IPS DF 6.9 (cell line): ENCODE results near the gene CLCNKA.

ENCODE experiments used
- DNase-seq: peaks from one replicate; pipeline ENCODE4 v3.0.0-alpha.2; 2013; ENCODE audit warnings: low read depth, low spot score
- H3K27ac ChIP-seq: one replicate; pipeline ENCODE4 v1.5.1; 2013; ENCODE audit warnings: low read length, control low read depth
- H3K27me3 ChIP-seq: 2 replicates; pipeline ENCODE4 v1.6.1; 2013; ENCODE audit warnings: mild to moderate bottlenecking, low read length; ENCODE audit not compliant: control insufficient read depth, insufficient read depth
- H3K36me3 ChIP-seq: 2 replicates; pipeline ENCODE4 v1.6.1; 2013; ENCODE audit warnings: low read length; ENCODE audit not compliant: control insufficient read depth, insufficient read depth
- H3K4me1 ChIP-seq: 2 replicates; pipeline ENCODE4 v1.6.1; 2013; ENCODE audit warnings: low read length; ENCODE audit not compliant: control insufficient read depth, insufficient read depth
- H3K4me3 ChIP-seq: 2 replicates; pipeline ENCODE4 v1.5.1; 2013; ENCODE audit warnings: mild to moderate bottlenecking, low read length
- H3K9me3 ChIP-seq: 2 replicates; pipeline ENCODE4 v1.6.1; 2013; ENCODE audit warnings: low read length, inconsistent platforms; ENCODE audit not compliant: control insufficient read depth, insufficient read depth
- WGBS: extraction: QIAGEN DNeasy Blood & Tissue Kit; methylation state at CpG from one replicate; pipeline ENCODE4 v1.1.7; 2013; ENCODE audit warnings: mixed read lengths, missing lambda C conversion rate; ENCODE audit not compliant: insufficient read length, insufficient coverage; 5-methylcytosine and 5-hydroxymethylcytosine counted together

The CLCNKA gene

GRCh38 chr1:16063226-16063829, 41.5 kb downstream of the CLCNKA start:
- no peak overlapping the region for H3K4me3 ChIP-seq
- WGBS: no CpG with 5 or more reads among the region's 15 CpGs
- H3K36me3 ChIP-seq: no peaks in the 10 kb centered on the region
- no peak overlapping the region for H3K27ac ChIP-seq
- no peaks in the 10 kb centered on the region for H3K27me3 ChIP-seq
- H3K4me1 ChIP-seq: peaks cover 9% of the 10 kb centered on the region
- no peaks in the 10 kb centered on the region for H3K9me3 ChIP-seq
- no peak for DNase-seq

- Histone ChIP-seq H3K4me3 (no peak overlapping the region), H3K4me1 (peaks cover 9% of the 10 kb centered on the region), H3K27ac (no peak overlapping the region), H3K36me3 (no peaks in the 10 kb centered on the region), H3K27me3 (no peaks in the 10 kb centered on the region), H3K9me3 (no peaks in the 10 kb centered on the region)
- DNase-seq: no peak
- no CpG with 5 or more reads among the region's 9 CpGs for WGBS
Measured at GRCh38 chr1:16063921-16064320, 42.1 kb downstream of the CLCNKA start.

GRCh38 chr1:16064536-16065268, 42.9 kb downstream of the CLCNKA start:
- DNase-seq: no peak
- no peak overlapping the region for H3K27ac ChIP-seq
- no CpG with 5 or more reads among the region's 13 CpGs for WGBS
- no peak overlapping the region for H3K4me3 ChIP-seq
- peaks cover 9% of the 10 kb centered on the region for H3K4me1 ChIP-seq
- no peaks in the 10 kb centered on the region for H3K9me3 ChIP-seq
- H3K36me3 ChIP-seq: no peaks in the 10 kb centered on the region
- no peaks in the 10 kb centered on the region for H3K27me3 ChIP-seq

DNA sequence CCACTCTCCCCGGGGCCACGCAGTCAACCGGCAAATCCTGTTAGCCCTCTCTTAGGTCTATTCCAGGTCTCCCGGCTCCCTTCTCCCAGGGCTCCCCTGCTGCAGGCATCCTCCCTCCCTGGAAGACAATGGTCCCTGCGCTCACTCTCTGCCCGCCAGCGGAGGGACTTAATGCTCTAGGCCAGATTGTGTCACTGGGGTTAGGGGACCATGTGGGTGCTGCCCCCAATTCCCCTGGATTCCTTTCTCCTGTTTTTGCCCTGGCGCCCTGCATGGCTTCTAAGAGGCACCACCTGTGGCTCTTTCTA, 43.4 kb downstream of the CLCNKA start:
- Histone ChIP-seq H3K36me3 (no peaks in the 10 kb centered on the region), H3K4me1 (peaks cover 9% of the 10 kb centered on the region), H3K27ac (no peak overlapping the region), H3K27me3 (no peaks in the 10 kb centered on the region), H3K9me3 (no peaks in the 10 kb centered on the region), H3K4me3 (no peak overlapping the region)
- WGBS: no CpG with 5 or more reads among the region's 8 CpGs
- no peak for DNase-seq

GRCh38 chr1:16066245-16066644, 44.4 kb downstream of the CLCNKA start:
- Histone ChIP-seq H3K4me1 (peaks cover 9% of the 10 kb centered on the region), H3K36me3 (no peaks in the 10 kb centered on the region), H3K27ac (no peak overlapping the region), H3K4me3 (no peak overlapping the region), H3K9me3 (no peaks in the 10 kb centered on the region), H3K27me3 (no peaks in the 10 kb centered on the region)
- no peak for DNase-seq
- whole genome bisulfite sequencing: no CpG with 5 or more reads among the region's 4 CpGs

- WGBS: no CpG with 5 or more reads among the region's 6 CpGs
- H3K4me1 ChIP-seq: peaks cover 9% of the 10 kb centered on the region
- no peaks in the 10 kb centered on the region for H3K9me3 ChIP-seq
- H3K27me3 ChIP-seq: peaks cover 1% of the 10 kb centered on the region; the same call in 1 of the 2 replicates
- no peak for DNase-seq
- no peak overlapping the region for H3K27ac ChIP-seq
- no peaks in the 10 kb centered on the region for H3K36me3 ChIP-seq
- no peak overlapping the region for H3K4me3 ChIP-seq
Measured at GRCh38 chr1:16067127-16067768, 45.4 kb downstream of the CLCNKA start.

DNA sequence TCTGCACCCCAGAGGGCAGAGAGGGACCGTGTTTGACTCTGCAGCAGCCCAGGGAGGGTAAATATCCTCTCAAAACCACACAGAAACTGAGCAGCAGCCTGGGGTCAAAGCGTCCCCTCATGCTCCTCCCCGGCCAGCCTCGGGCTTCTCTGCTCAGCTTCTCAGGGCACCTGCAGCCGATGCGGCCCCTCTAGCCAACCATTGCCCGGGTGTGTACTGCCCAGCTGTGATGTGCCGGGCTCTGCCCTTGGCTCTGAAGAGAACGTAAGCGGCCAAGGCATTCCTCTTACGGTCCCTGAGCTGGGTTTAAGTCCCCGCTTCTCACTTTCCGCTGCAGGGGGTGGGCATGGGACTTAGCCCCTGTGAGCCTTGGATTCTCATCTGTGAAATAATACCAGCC, 46.1 kb downstream of the CLCNKA start:
- H3K4me1 ChIP-seq: peaks cover 12% of the 10 kb centered on the region
- DNase-seq: no peak
- no CpG with 5 or more reads among the region's 13 CpGs for WGBS
- no peaks in the 10 kb centered on the region for H3K9me3 ChIP-seq
- H3K27ac ChIP-seq: no peak overlapping the region
- H3K27me3 ChIP-seq: peaks cover 4% of the 10 kb centered on the region; the same call in 1 of the 2 replicates
- no peak overlapping the region for H3K4me3 ChIP-seq
- no peaks in the 10 kb centered on the region; the same call in 1 of the 2 replicates for H3K36me3 ChIP-seq

- no peak for DNase-seq
- Histone ChIP-seq H3K9me3 (no peaks in the 10 kb centered on the region), H3K27ac (no peak overlapping the region), H3K4me3 (no peak overlapping the region), H3K4me1 (peaks cover 11% of the 10 kb centered on the region), H3K36me3 (no peaks in the 10 kb centered on the region; the same call in 1 of the 2 replicates), H3K27me3 (peaks cover 4% of the 10 kb centered on the region; the same call in 1 of the 2 replicates)
- no CpG with 5 or more reads among the region's 11 CpGs for WGBS
Measured at GRCh38 chr1:16068356-16069270, 46.8 kb downstream of the CLCNKA start.

DNA sequence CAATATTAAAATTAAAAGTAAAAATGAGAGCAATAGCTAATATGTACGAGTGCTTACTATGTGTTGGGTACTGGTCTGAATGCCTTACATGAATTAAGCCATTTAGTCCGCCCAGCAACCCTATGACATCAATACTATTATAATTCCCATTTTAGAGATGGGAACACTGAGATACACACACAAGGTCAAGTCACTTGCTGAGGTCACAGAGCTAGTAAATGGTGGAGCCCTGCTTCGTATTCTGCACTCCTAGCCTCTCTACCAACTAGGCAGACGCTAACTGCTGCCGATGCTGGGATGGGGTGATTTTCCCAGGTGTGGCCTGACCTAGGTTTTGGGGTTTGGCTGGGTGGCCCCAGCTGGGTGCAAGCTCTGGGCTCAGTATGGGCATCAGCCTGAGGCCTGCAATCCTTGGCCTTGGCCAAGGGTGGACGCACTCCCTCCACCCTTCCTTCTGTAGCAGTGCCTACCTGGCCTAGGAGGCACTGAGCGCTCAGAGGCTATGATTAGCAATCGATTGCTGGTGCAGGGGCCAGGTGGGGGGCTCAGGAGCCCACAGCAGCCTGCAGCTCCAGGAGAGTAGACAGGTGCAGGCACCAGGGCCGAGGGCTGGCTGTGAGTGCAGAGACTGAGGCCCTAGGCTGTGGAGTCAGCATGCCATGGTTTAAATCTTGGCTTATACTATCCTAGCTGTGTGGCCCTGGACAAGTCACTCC, 49.0 kb downstream of the CLCNKA start:
- no peaks in the 10 kb centered on the region for H3K9me3 ChIP-seq
- peaks cover 8% of the 10 kb centered on the region; the same call in 1 of the 2 replicates for H3K27me3 ChIP-seq
- WGBS: no CpG with 5 or more reads among the region's 9 CpGs
- H3K27ac ChIP-seq: no peak overlapping the region
- no peak overlapping the region for H3K4me3 ChIP-seq
- peaks cover 7% of the 10 kb centered on the region for H3K4me1 ChIP-seq
- DNase-seq: no peak
- no peaks in the 10 kb centered on the region; the same call in 1 of the 2 replicates for H3K36me3 ChIP-seq
